Measurements from ENCODE around the gene SLC25A42. TPM values are rescaled to one million over a fixed set of nuclear protein-coding genes. Genes with fewer than 3 reads are reported as not detected.

The SLC25A42 gene
- total and polyA plus RNA-seq, 2 of the 13 experiments (the other 11 are each of a cell fraction or from before 2014, with no cell fraction given) = 12.8 to 18.3 TPM

GRCh38 chr19:19138109-19138981 is 74.6 kb downstream of the SLC25A42 start, which contains the start of gene TMEM161A (continued):
- no peak for TF ChIP-seq ZBTB44 (CRISPR knock-in tag; IDR thresholded peaks at IDR 0.05)
- 0 out of 2 replicates have a peak, but pooled peaks have one; percentile 63 for TF ChIP-seq ZNF776 (CRISPR knock-in tag; IDR thresholded peaks at IDR 0.05)
- no peak for TF ChIP-seq ZFP37 (CRISPR knock-in tag; IDR thresholded peaks at IDR 0.05; ENCODE audit: borderline replicate concordance)
- TF ChIP-seq ATAD3A (CRISPR knock-in tag; IDR thresholded peaks at IDR 0.05) = no peak
- no peak for TF ChIP-seq ZIK1 (CRISPR knock-in tag; IDR thresholded peaks at IDR 0.05; ENCODE audit: borderline replicate concordance, low read depth)
- TF ChIP-seq ZNF230 (CRISPR knock-in tag; IDR thresholded peaks at IDR 0.05) = no peak; the same call in 1 of the 2 replicates
- TF ChIP-seq SALL2 (CRISPR knock-in tag; IDR thresholded peaks at IDR 0.05) = 0 out of 2 replicates have a peak, but pooled peaks have one; percentile 57
- no peak for TF ChIP-seq ZC3H13 (CRISPR knock-in tag; IDR thresholded peaks at IDR 0.05)
- peak; percentile 62; the same call in 1 of the 2 replicates for TF ChIP-seq ARID4A (CRISPR knock-in tag; IDR thresholded peaks at IDR 0.05; ENCODE audit: borderline replicate concordance)
- no peak for TF ChIP-seq ZNF558 (CRISPR knock-in tag; IDR thresholded peaks at IDR 0.05; ENCODE audit: borderline replicate concordance)
- TF ChIP-seq ZNF7 (CRISPR knock-in tag; IDR thresholded peaks at IDR 0.05) = no peak
- TF ChIP-seq ZNF496 (CRISPR knock-in tag; IDR thresholded peaks at IDR 0.05; ENCODE audit: insufficient replicate concordance) = no peak
- TF ChIP-seq NFRKB (IDR thresholded peaks at IDR 0.05) = no peak
- no peak for TF ChIP-seq ZNF644 (CRISPR knock-in tag; IDR thresholded peaks at IDR 0.05; ENCODE audit: low read depth)
- 0 out of 2 replicates have a peak, but pooled peaks have one; percentile 16 for TF ChIP-seq HNRNPL (IDR thresholded peaks at IDR 0.05; ENCODE audit: low read depth, low read length)
- peak; percentile 67 for TF ChIP-seq NR2C2 (CRISPR knock-in tag; IDR thresholded peaks at IDR 0.05; ENCODE audit: borderline replicate concordance)
- TF ChIP-seq, protein P1, sequence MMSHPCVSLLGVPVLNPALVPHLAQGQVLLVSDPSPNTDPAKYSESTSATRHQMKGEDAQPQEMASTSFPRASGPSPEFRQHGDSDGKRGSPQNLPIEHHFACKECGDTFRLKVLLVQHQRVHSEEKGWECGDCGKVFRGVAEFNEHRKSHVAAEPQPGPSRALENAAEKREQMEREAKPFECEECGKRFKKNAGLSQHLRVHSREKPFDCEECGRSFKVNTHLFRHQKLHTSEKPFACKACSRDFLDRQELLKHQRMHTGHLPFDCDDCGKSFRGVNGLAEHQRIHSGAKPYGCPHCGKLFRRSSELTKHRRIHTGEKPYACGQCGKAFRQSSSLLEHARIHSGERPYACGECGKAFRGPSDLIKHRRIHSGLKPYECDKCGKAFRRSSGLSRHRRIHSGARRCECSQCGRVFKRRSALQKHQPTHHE (CRISPR knock-in tag; IDR thresholded peaks at IDR 0.05; ENCODE audit: borderline replicate concordance) = no peak
- TF ChIP-seq ZC3H4 (CRISPR knock-in tag; IDR thresholded peaks at IDR 0.05; ENCODE audit: borderline replicate concordance) = no peak
- TF ChIP-seq FOSL1 (CRISPR knock-in tag; IDR thresholded peaks at IDR 0.05; ENCODE audit: borderline replicate concordance) = no peak
- peak; percentile 38; the same call in 1 of the 2 replicates for TF ChIP-seq GATAD2A (CRISPR knock-in tag; IDR thresholded peaks at IDR 0.05)
- no peak for TF ChIP-seq MAF1 (CRISPR knock-in tag; IDR thresholded peaks at IDR 0.05; ENCODE audit: borderline replicate concordance)
- peak; percentile 40; the same call in 1 of the 2 replicates for TF ChIP-seq GATA4 (IDR thresholded peaks at IDR 0.05; ENCODE audit: borderline replicate concordance, low read depth)
- no peak for TF ChIP-seq NFE2L2 (IDR thresholded peaks at IDR 0.05; ENCODE audit: low read length)
- peak; percentile 82 for TF ChIP-seq SALL1 (CRISPR knock-in tag; IDR thresholded peaks at IDR 0.05)

Data from HepG2 (cell line).